Activated T-cell treated with anti-CD3 and anti-CD28 coated beads, Interleukin-2, amount 50 U/mL, for 72 hours (primary cell): ENCODE measurements around the gene PEPD. TPM values are rescaled to one million over a fixed set of nuclear protein-coding genes. Genes with fewer than 3 reads are reported as not detected.

Experiments
- ATAC-seq, 2 donors: fragments of 150-1000 bp; cut with Tn5 transposase; replicated peaks in 1 of 2; 2 replicates each; pipeline ENCODE4 v1.10.0; 2021; ENCODE audit warnings: moderate library complexity in 2 of 2, mild to moderate bottlenecking in 1 of 2
- DNase-seq, 2 donors: peaks; one replicate each; pipeline ENCODE4 v3.0.0; 2021 to 2022; ENCODE audit warnings: mixed read lengths in 1 of 2
- H3K27ac Mint-ChIP-seq: one replicate; pipeline ENCODE4 v1.8.0; 2022; ENCODE audit warnings: mild to moderate bottlenecking, moderate library complexity, mixed read lengths
- H3K27me3 Mint-ChIP-seq: one replicate; pipeline ENCODE4 v1.8.0; 2022; ENCODE audit warnings: low read depth, mixed read lengths
- H3K36me3 Mint-ChIP-seq, 2 donors: one replicate each; pipeline ENCODE4 v1.8.0; 2022; ENCODE audit warnings: mixed read lengths in 2 of 2, mild to moderate bottlenecking in 1 of 2; ENCODE audit not compliant: insufficient read depth in 2 of 2
- H3K4me1 Mint-ChIP-seq: one replicate; pipeline ENCODE4 v1.8.0; 2022; ENCODE audit warnings: low read depth, mixed read lengths
- H3K4me3 Mint-ChIP-seq, 2 donors: one replicate each; pipeline ENCODE4 v1.8.0; 2022; ENCODE audit warnings: mild to moderate bottlenecking in 2 of 2, mixed read lengths in 2 of 2, moderate library complexity in 2 of 2
- H3K9me3 Mint-ChIP-seq, 2 donors: one replicate each; pipeline ENCODE4 v1.8.0; 2022; ENCODE audit warnings: mixed read lengths in 2 of 2
- total RNA-seq, 2 donors: library from RNA; stranded (reverse); gene quantifications; one replicate each; pipeline ENCODE4 v1.2.3, GENCODE V29; 2022

Gene PEPD
- total RNA-seq, 2 donors from 2014 or later: 19.8 to 21.1 TPM

DNA sequence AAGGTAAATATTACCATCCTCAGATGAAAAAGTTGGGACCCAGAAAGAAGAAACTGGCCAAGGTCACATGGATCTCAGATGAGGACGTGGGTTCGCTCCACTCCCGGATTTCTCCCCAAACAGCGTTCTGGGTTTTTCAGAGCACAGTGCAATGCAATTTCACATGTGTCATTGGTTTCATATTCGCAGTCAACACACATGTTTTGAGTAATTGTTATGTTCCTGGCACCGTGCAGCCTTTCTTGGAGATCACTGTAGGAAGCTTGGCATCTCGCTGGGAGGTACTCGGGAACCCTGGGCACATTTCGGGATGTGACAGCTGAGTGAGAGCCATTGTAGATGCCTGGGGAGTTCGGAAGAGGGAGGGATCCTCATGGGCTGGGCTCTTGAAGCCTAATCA lies 174.3 kb downstream of the PEPD start:
- H3K27ac Mint-ChIP-seq: no peak overlapping the region
- no peaks in the 10 kb centered on the region for H3K36me3 Mint-ChIP-seq
- peaks cover 27% of the 10 kb centered on the region for H3K27me3 Mint-ChIP-seq
- H3K4me1 Mint-ChIP-seq: no peaks in the 10 kb centered on the region
- ATAC-seq (no peak), DNase-seq (no peak)
- no peaks in the 10 kb centered on the region for H3K9me3 Mint-ChIP-seq
- H3K4me3 Mint-ChIP-seq: no peak overlapping the region

GRCh38 chr19:33346665-33347064 lies 174.9 kb downstream of the PEPD start:
- no peaks in the 10 kb centered on the region for H3K4me1 Mint-ChIP-seq
- H3K27me3 Mint-ChIP-seq: peaks cover 28% of the 10 kb centered on the region

DNA sequence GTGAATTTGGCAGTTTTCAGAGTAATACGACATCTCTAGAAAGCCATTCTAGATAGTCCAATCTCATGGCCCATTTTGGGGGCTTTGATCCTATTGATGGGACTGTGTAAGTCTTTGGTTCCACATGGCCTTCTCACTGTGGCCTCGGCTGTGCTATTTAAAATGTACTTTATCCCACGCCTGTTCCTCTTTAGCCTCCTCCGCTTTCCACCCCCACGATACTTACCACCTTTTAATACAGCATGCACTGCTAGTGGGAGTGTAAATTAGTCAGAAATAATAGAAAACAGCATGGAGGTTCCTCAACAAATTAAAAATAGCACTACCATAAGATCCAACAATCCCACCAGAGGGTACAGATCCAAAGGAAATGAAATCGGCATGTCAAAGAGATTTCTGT lies 176.4 kb downstream of the PEPD start:
- Mint-ChIP-seq H3K9me3 (no peaks in the 10 kb centered on the region), H3K27ac (no peak overlapping the region), H3K27me3 (peaks cover 35% of the 10 kb centered on the region), H3K4me3 (no peak overlapping the region), H3K36me3 (no peaks in the 10 kb centered on the region), H3K4me1 (no peaks in the 10 kb centered on the region)
- DNase-seq: no peak
- no peak for ATAC-seq

More at GRCh38 chr19:33346665-33347064, 174.9 kb downstream of the PEPD start:
- DNase-seq (no peak), ATAC-seq (no peak)
- no peaks in the 10 kb centered on the region for H3K36me3 Mint-ChIP-seq
- no peak overlapping the region for H3K4me3 Mint-ChIP-seq
- H3K27ac Mint-ChIP-seq: no peak overlapping the region
- H3K9me3 Mint-ChIP-seq: no peaks in the 10 kb centered on the region

DNA sequence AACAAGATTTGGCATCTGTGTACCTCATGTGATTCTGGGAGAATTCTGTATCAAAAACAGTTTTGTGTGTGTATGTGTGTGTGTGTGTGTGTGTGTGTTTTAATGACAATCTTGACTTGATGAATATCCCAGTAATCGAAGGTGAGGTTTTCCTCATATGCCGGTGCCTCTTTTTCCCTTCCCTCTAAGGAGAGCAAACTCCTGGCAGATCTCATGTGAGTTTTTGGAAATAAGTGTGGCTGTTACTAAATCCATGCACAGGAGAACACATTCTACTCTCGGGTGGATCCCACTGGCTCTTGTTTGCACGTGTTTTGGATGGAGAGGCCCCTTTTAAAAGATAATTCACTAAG lies 177.0 kb downstream of the PEPD start:
- no peak for ATAC-seq
- no peaks in the 10 kb centered on the region for H3K4me1 Mint-ChIP-seq
- H3K27ac Mint-ChIP-seq: no peak overlapping the region
- H3K36me3 Mint-ChIP-seq: no peaks in the 10 kb centered on the region
- no peaks in the 10 kb centered on the region for H3K9me3 Mint-ChIP-seq
- H3K27me3 Mint-ChIP-seq: peaks cover 36% of the 10 kb centered on the region
- DNase-seq: no peak
- no peak overlapping the region for H3K4me3 Mint-ChIP-seq

GRCh38 chr19:33343859-33344572 lies 177.6 kb downstream of the PEPD start:
- H3K27ac Mint-ChIP-seq: no peak overlapping the region
- H3K27me3 Mint-ChIP-seq: peaks cover 41% of the 10 kb centered on the region
- H3K36me3 Mint-ChIP-seq: no peaks in the 10 kb centered on the region
- ATAC-seq (no peak), DNase-seq (no peak)
- H3K4me3 Mint-ChIP-seq: no peak overlapping the region
- H3K4me1 Mint-ChIP-seq: no peaks in the 10 kb centered on the region
- no peaks in the 10 kb centered on the region for H3K9me3 Mint-ChIP-seq

DNA sequence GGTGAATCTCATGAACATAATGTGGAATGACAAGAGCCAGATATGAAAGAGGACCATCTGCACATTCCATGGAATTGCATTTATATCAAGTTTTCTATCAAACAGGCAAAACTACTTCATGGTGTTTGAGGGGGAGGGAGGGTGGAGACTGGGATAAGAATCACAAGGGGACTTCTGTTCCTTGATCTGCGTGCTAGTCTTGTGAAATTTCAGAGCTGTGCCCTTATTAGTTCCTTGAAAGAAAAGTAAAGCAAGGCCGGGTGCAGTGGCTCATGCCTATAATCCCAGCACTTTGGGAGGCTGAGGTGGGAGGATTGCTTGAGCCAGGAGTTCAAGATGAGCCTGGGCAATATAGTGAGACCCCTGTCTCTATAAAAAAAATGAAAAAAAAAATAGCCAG lies 178.3 kb downstream of the PEPD start:
- ATAC-seq (no peak), DNase-seq (no peak)
- Mint-ChIP-seq H3K36me3 (no peaks in the 10 kb centered on the region), H3K4me1 (no peaks in the 10 kb centered on the region), H3K4me3 (no peak overlapping the region), H3K27ac (no peak overlapping the region), H3K9me3 (no peaks in the 10 kb centered on the region), H3K27me3 (peaks cover 48% of the 10 kb centered on the region)

GRCh38 chr19:33340991-33341390 lies 180.6 kb downstream of the PEPD start:
- H3K4me1 Mint-ChIP-seq: no peaks in the 10 kb centered on the region
- no peak overlapping the region for H3K27ac Mint-ChIP-seq
- peaks cover 51% of the 10 kb centered on the region for H3K27me3 Mint-ChIP-seq
- DNase-seq (no peak), ATAC-seq (no peak)
- H3K36me3 Mint-ChIP-seq: no peaks in the 10 kb centered on the region
- H3K4me3 Mint-ChIP-seq: no peak overlapping the region
- H3K9me3 Mint-ChIP-seq: no peaks in the 10 kb centered on the region

- Mint-ChIP-seq H3K27ac (no peak overlapping the region), H3K27me3 (peaks cover 34% of the 10 kb centered on the region), H3K4me3 (no peak overlapping the region), H3K4me1 (no peaks in the 10 kb centered on the region), H3K9me3 (no peaks in the 10 kb centered on the region), H3K36me3 (no peaks in the 10 kb centered on the region)
- ATAC-seq (no peak), DNase-seq (no peak)
Measured at GRCh38 chr19:33339016-33339984, 182.3 kb downstream of the PEPD start.

Other genes starting within 250 kb of the PEPD start
- 1 to 10 TPM in 1 of 2 donors, under 1 TPM in 1; 0.82 to 1.0 TPM for gene CEBPA, start 219.3 kb downstream of the PEPD start, total RNA-seq
- gene CEBPG, start 148.1 kb downstream of the PEPD start, total RNA-seq: 10 to 100 TPM; 50.8 to 52.1 TPM
- gene CHST8, start 100.2 kb upstream of the PEPD start, total RNA-seq: not detected